HCT116 (cell line): ENCODE data around the gene PI4KA. TPM values are rescaled to one million over a fixed set of nuclear protein-coding genes. Genes with fewer than 3 reads are reported as not detected.
"Not testable (repeated sequence)": the region's sequence is repeated elsewhere in the genome, so short reads cannot be mapped to it uniquely, and the experiment has no call there.

Source experiments
- ATAC-seq: fragments of 200-7000 bp; cut with Tn5 transposase; 2 replicates; pipeline ENCODE4 v1.9.1; 2020; ENCODE audit warnings: mild to moderate bottlenecking, moderate library complexity
- BruUV-seq: library from RNA; stranded (reverse); fragments of 400-500 nt; replicated peaks from 2 replicates; lab custom pipeline; 2021; lab: Mats Ljungman, UMichigan
- CTCF ChIA-PET: fragments of 300-600 bp; sonication (Branson Sonifier 250); formaldehyde crosslinking; loops from one replicate; lab custom pipeline; 2021; ENCODE audit warnings: antibody characterized with exemption; lab: Charles Lee
- POLR2A ChIA-PET: fragments of 300-600, 350-600 bp; sonication (Branson Sonifier 250); formaldehyde crosslinking; loops from one replicate; lab custom pipeline; 2021; ENCODE audit warnings: antibody characterized with exemption; lab: Charles Lee
- RAD21 ChIA-PET, 2 experiments: fragments of 300-600 bp; sonication (Branson Sonifier 250); formaldehyde crosslinking; loops; one replicate each; lab custom pipeline; 2023; ENCODE audit warnings: low total read pairs in 2 of 2; ENCODE audit not compliant: uncharacterized antibody in 2 of 2, unreplicated experiment in 2 of 2, low non-redundant PET in 1 of 2; lab: Charles Lee
- DNase-seq: peaks from one replicate; pipeline ENCODE4 v3.0.0-alpha.2; 2010; ENCODE audit warnings: low read depth, low spot score
- H2AFZ ChIP-seq: fragments of 200-600 bp; shearing (Covaris generic), sonication (generic); 2 replicates; pipeline ENCODE4 v1.6.1; 2017; ENCODE audit warnings: low read depth, mixed run types, mixed read lengths, antibody characterized with exemption, low read length; ENCODE audit not compliant: poor library complexity, severe bottlenecking
- H3K27ac ChIP-seq: 2 replicates; pipeline ENCODE4 v1.5.1; 2012; ENCODE audit warnings: low read depth, low read length
- H3K27me3 ChIP-seq: fragments of 200-600 bp; sonication (generic); 2 replicates; pipeline ENCODE4 v1.6.1; 2016; ENCODE audit warnings: mixed run types, low read length, mixed read lengths; ENCODE audit not compliant: insufficient read depth
- H3K36me3 ChIP-seq, 2 experiments: fragments of 200-500 bp in 1 of 2; fragments of 200-600 bp in 1 of 2; sonication (Bioruptor generic) in 1 of 2; sonication (generic) in 1 of 2; 2 replicates each; pipeline versions ENCODE4 v1.5.1 to v1.6.1; 2014 to 2016; ENCODE audit warnings: low read length in 2 of 2, inconsistent platforms in 1 of 2, mixed read lengths in 1 of 2, mixed run types in 1 of 2; ENCODE audit not compliant: insufficient read depth in 2 of 2, control insufficient read depth in 1 of 2
- H3K4me1 ChIP-seq, 2 experiments: fragments of 200-600 bp in 1 of 2; sonication (generic) in 1 of 2; 2 replicates each; pipeline versions ENCODE4 v1.5.1 to v1.6.1; 2012 to 2017; ENCODE audit warnings: low read length in 2 of 2, inconsistent platforms in 1 of 2, mild to moderate bottlenecking in 1 of 2, mixed read lengths in 1 of 2, mixed run types in 1 of 2, moderate library complexity in 1 of 2; ENCODE audit not compliant: insufficient read depth in 2 of 2, control insufficient read depth in 1 of 2
- H3K4me2 ChIP-seq: fragments of 200-600 bp; sonication (generic); 2 replicates; pipeline ENCODE4 v1.6.1; 2017; ENCODE audit warnings: mixed run types, low read length, mixed read lengths
- H3K4me3 ChIP-seq, 2 experiments: fragments of 200-600 bp in 1 of 2; sonication (generic) in 1 of 2; replicated peaks in 1 of 2; 2 replicates each; pipeline ENCODE4 v1.5.1; 2011 to 2016; ENCODE audit warnings: low read length in 2 of 2, control low read depth in 1 of 2, low read depth in 1 of 2, mild to moderate bottlenecking in 1 of 2, mixed read lengths in 1 of 2, mixed run types in 1 of 2
- H3K79me2 ChIP-seq: fragments of 200-600 bp; sonication (generic); 2 replicates; pipeline ENCODE4 v1.6.1; 2017; ENCODE audit warnings: mild to moderate bottlenecking, mixed run types, low read length, moderate library complexity, mixed read lengths; ENCODE audit not compliant: insufficient read depth
- H3K9ac ChIP-seq: fragments of 200-600 bp; sonication (generic); 2 replicates; pipeline ENCODE4 v1.6.1; 2016; ENCODE audit warnings: low read length, mixed read lengths
- H3K9me2 ChIP-seq: fragments of 200-600 bp; sonication (generic), shearing (Covaris generic); 2 replicates; pipeline ENCODE4 v1.6.1; 2017; ENCODE audit warnings: mixed run types, mild to moderate bottlenecking, moderate library complexity; ENCODE audit not compliant: insufficient read depth
- H3K9me3 ChIP-seq, 2 experiments: fragments of 200-500 bp in 1 of 2; fragments of 200-600 bp in 1 of 2; sonication (Bioruptor generic) in 1 of 2; sonication (generic) in 1 of 2; 2 replicates each; pipeline ENCODE4 v1.6.1; 2014 to 2017; ENCODE audit warnings: low read length in 2 of 2, mixed read lengths in 2 of 2, inconsistent platforms in 1 of 2, low read depth in 1 of 2, mild to moderate bottlenecking in 1 of 2, mixed run types in 1 of 2, moderate library complexity in 1 of 2; ENCODE audit not compliant: control insufficient read depth in 1 of 2, insufficient read depth in 1 of 2
- H4K20me1 ChIP-seq: fragments of 200-600 bp; sonication (generic), shearing (Covaris generic); 2 replicates; pipeline ENCODE4 v1.6.1; 2017; ENCODE audit warnings: mixed run types, mild to moderate bottlenecking, moderate library complexity; ENCODE audit not compliant: insufficient read depth
- CBX3 ChIP-seq: IDR thresholded peaks from 2 replicates; pipeline ENCODE4 v1.6.1; 2012; ENCODE audit warnings: low read depth
- CEBPB ChIP-seq: IDR thresholded peaks from 2 replicates; pipeline ENCODE4 v1.6.1; 2012; ENCODE audit warnings: low read depth
- EGR1 ChIP-seq: IDR thresholded peaks from 2 replicates; pipeline ENCODE4 v1.6.1; 2012; ENCODE audit warnings: low read depth
- FOSL1 ChIP-seq: IDR thresholded peaks from 2 replicates; pipeline ENCODE4 v1.6.1; 2012; ENCODE audit warnings: low read depth
- JUND ChIP-seq: IDR thresholded peaks from 2 replicates; pipeline ENCODE4 v1.6.1; 2012
- POLR2AphosphoS5 ChIP-seq: IDR thresholded peaks from 2 replicates; pipeline ENCODE4 v1.6.1; 2011; ENCODE audit warnings: mild to moderate bottlenecking, low read depth, low read length, moderate library complexity
- RAD21 ChIP-seq: IDR thresholded peaks from 2 replicates; pipeline ENCODE4 v1.6.1; 2012; ENCODE audit warnings: low read depth, mild to moderate bottlenecking
- ZNF274 ChIP-seq: fragments of 200-500 bp; sonication (Bioruptor generic); IDR thresholded peaks from 2 replicates; pipeline ENCODE4 v1.6.1; 2014; ENCODE audit warnings: mild to moderate bottlenecking, low read depth, low read length, inconsistent platforms
- intact Hi-C: fragments of 100-400 bp; cut with micrococcal nuclease; formaldehyde crosslinking; loops from 2 replicates; pipeline ENCODE4 v1.10.0; 2022
- total RNA-seq: library from RNA; stranded (reverse); gene quantifications from one replicate; pipeline ENCODE4 v1.2.1, GENCODE V29; 2021; ENCODE audit not compliant: unreplicated experiment
- TF ChIP-seq, protein P1 (sequence below): IDR thresholded peaks from 2 replicates; pipeline ENCODE4 v1.6.1; 2012

PI4KA gene
- total RNA-seq, 1 experiment from 2014 or later, result 59.6 TPM

GRCh38 chr22:20901093-20902033, 42.8 kb upstream of the PI4KA start:
- H3K27ac ChIP-seq, intact Hi-C loops, H3K4me2 ChIP-seq, H3K9me2 ChIP-seq, DNase-seq, H3K27me3 ChIP-seq, BruUV-seq, H3K36me3 ChIP-seq, H3K79me2 ChIP-seq, H3K4me1 ChIP-seq, H3K9ac ChIP-seq, H4K20me1 ChIP-seq, POLR2A ChIA-PET, ATAC-seq, H2AFZ ChIP-seq, H3K4me3 ChIP-seq, H3K9me3 ChIP-seq: not testable (repeated sequence)
- CTCF ChIA-PET, result interaction anchor here (1.1 to 1.4 kb wide), 2 partner anchors 9 to 200 kb away, joined by 3 to 4 read pairs; no protein-coding TSS in a partner anchor
- RAD21 ChIA-PET, result interaction anchor here in 1 of 2 experiments (0.7 kb wide), 2 partner anchors 10 to 11 kb away, joined by 3 to 4 read pairs; no protein-coding TSS in a partner anchor

- H3K36me3 ChIP-seq, result no peaks in the 10 kb centered on the region
- H3K4me1 ChIP-seq, result peaks cover 0 to 7% of the 10 kb centered on the region in 2 experiments; a peak in 1 of 4 replicates
- no peak overlapping the region for H3K4me3 ChIP-seq
- H2AFZ ChIP-seq, result no peak overlapping the region
- no peaks in the 10 kb centered on the region for H4K20me1 ChIP-seq
- no peaks in the 10 kb centered on the region for H3K27me3 ChIP-seq
- POLR2A ChIA-PET, result no interaction called here
- no TSS peak for BruUV-seq
- no peak overlapping the region for H3K4me2 ChIP-seq
- no peak overlapping the region for H3K27ac ChIP-seq
- H3K9me3 ChIP-seq, result no peaks in the 10 kb centered on the region
- H3K9ac ChIP-seq, result no peak overlapping the region
- RAD21 ChIA-PET, result no interaction called here
- ATAC-seq (no peak), DNase-seq (no peak)
- CTCF ChIA-PET, result interaction anchor here (2.2 kb wide), 1 partner anchor 14 kb away, joined by 6 read pairs; no protein-coding TSS in a partner anchor
- no peaks in the 10 kb centered on the region for H3K9me2 ChIP-seq
- intact Hi-C loops, result no loop called here
- TF ChIP-seq, protein P1, sequence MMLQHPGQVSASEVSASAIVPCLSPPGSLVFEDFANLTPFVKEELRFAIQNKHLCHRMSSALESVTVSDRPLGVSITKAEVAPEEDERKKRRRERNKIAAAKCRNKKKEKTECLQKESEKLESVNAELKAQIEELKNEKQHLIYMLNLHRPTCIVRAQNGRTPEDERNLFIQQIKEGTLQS, result no peak
- TF ChIP-seq RAD21, result no peak
- no peak for TF ChIP-seq CEBPB
- no peak for TF ChIP-seq ZNF274
- TF ChIP-seq EGR1, result no peak
- no peak for TF ChIP-seq FOSL1
- no peak for TF ChIP-seq JUND
- TF ChIP-seq POLR2AphosphoS5, result no peak
- TF ChIP-seq CBX3, result no peak
- no peaks in the 10 kb centered on the region for H3K79me2 ChIP-seq
Measured at GRCh38 chr22:20899827-20900423, 41.3 kb upstream of the PI4KA start.

- H2AFZ ChIP-seq, H3K9ac ChIP-seq, H3K9me3 ChIP-seq, H3K4me1 ChIP-seq, BruUV-seq, H3K4me2 ChIP-seq, H3K27ac ChIP-seq, H3K9me2 ChIP-seq, H3K79me2 ChIP-seq, H3K4me3 ChIP-seq, ATAC-seq, H4K20me1 ChIP-seq, H3K27me3 ChIP-seq, DNase-seq, POLR2A ChIA-PET, intact Hi-C loops, H3K36me3 ChIP-seq: not testable (repeated sequence)
- ChIA-PET CTCF (interaction anchor here (2.0 to 2.2 kb wide), 2 partner anchors 12 to 19 kb away, joined by 4 to 6 read pairs; partner anchors contain the start of gene CRKL), RAD21 (interaction anchor here in 1 of 2 experiments (0.6 kb wide), 1 partner anchor 20 kb away, joined by 3 read pairs; no protein-coding TSS in a partner anchor)
Measured at GRCh38 chr22:20897737-20898136, 39.1 kb upstream of the PI4KA start.
